OCI-LY3 (cell line): ENCODE results near the gene TBRG4.

Experiments
- CTCF ChIP-seq: fragments of 200-600, 300-600 bp; sonication (generic); IDR thresholded peaks from 2 replicates; pipeline ENCODE4 v1.5.1; 2014; ENCODE audit warnings: antibody characterized with exemption, low read length, low read depth
- EZH2phosphoT487 ChIP-seq: fragments of 200-600 bp; shearing (Covaris generic); IDR thresholded peaks from 2 replicates; pipeline ENCODE4 v1.6.1; 2018; ENCODE audit warnings: antibody characterized with exemption, mixed run types, low read depth

GRCh38 chr7:45155357-45155900 lies 43.9 kb upstream of the TBRG4 start:
- TF ChIP-seq CTCF (no peak), EZH2phosphoT487 (no peak)
